ENCODE measurements around the gene PSMG3. TPM values are rescaled to one million over a fixed set of nuclear protein-coding genes. Genes with fewer than 3 reads are reported as not detected.

The PSMG3 gene
- total and polyA plus RNA-seq, 2 of the 8 experiments (the other 6 are each of a cell fraction or from before 2014, with no cell fraction given), result 30.2 to 62.0 TPM

GRCh38 chr7:1576521-1577253, 6.9 kb upstream of the PSMG3 start (continued):
- TF ChIP-seq CTBP2 (IDR thresholded peaks at IDR 0.05; ENCODE audit: borderline replicate concordance, insufficient read depth, insufficient read length, low read length) (no peak), CREB1 (IDR thresholded peaks at IDR 0.05) (no peak), POLR2A (IDR thresholded peaks at IDR 0.05; ENCODE audit: control extremely low read depth in 1 of 2, low read depth in 2 of 2, low read length in 2 of 2) (peak in 1 of 2 experiments; percentile 30; a peak in 1 of 3 replicates), KDM1A (IDR thresholded peaks at IDR 0.05; ENCODE audit: borderline replicate concordance, low read length) (peak; percentile 95), RNF2 (IDR thresholded peaks at IDR 0.05; ENCODE audit: borderline replicate concordance, low read depth, low read length, missing control alignments, poor library complexity, severe bottlenecking) (no peak), YY1 (IDR thresholded peaks at IDR 0.05; ENCODE audit: low read depth, low read length) (peak; percentile 93), HDAC2 (IDR thresholded peaks at IDR 0.05; ENCODE audit: borderline replicate concordance in 1 of 2, low read depth in 2 of 2, low read length in 2 of 2) (peak; percentile 59 to 72; a peak in 1 of 4 replicates)
